ENCODE results near the gene GPAM.

DNA sequence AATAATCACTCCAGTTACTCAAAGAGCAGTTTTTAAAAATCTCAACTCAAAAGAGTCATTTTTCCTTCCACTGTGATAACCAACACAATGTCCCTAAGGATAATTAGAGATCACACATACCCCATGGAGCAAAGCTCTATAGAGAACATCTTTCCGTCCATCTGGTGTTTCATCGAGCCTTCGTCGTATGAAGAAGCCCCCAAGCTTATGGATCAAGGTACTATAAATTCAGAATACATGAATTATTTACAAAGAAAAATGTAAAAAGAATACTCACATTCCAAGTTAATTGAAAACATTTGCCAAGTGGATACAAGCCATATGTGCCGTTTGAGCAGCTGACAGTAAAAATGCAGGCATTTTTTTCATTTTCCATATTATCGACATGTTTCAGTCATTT lies 14.8 kb downstream of the GPAM start:
- TF ChIP-seq CTCF (conservative IDR thresholded peaks at IDR 0.05; ENCODE audit: low read length) = no peak
- TF ChIP-seq EZH2phosphoT487 (IDR thresholded peaks at IDR 0.05; ENCODE audit: borderline replicate concordance, low read depth, low read length) = no peak
